ENCODE measurements around the gene GOLIM4. TPM values are rescaled to one million over a fixed set of nuclear protein-coding genes. Genes with fewer than 3 reads are reported as not detected.

Gene GOLIM4
- total RNA-seq, 4 donors from 2014 or later = 35.9 to 59.0 (median 52.0) TPM

- H3K36me3 ChIP-seq = no peaks in the 10 kb centered on the region
- DNase-seq (ENCODE audit: low spot score in 2 of 2) = no peak
- no peaks in the 10 kb centered on the region for H3K27me3 ChIP-seq
- H3K9me3 ChIP-seq = no peaks in the 10 kb centered on the region
- peaks cover 0 to 54% (median 20%) of the 10 kb centered on the region in 4 donors for H3K4me1 ChIP-seq
- H3K4me3 ChIP-seq = peak overlapping the region in 2 of 4 donors; percentile 72 to 85
- TF ChIP-seq CTCF (IDR thresholded peaks at IDR 0.05) (no peak), POLR2A (IDR thresholded peaks at IDR 0.05) (no peak), EP300 (IDR thresholded peaks at IDR 0.05) (no peak)
- WGBS, 2 donors = 58 to 62% methylated on average over 2 of the region's 2 CpGs
- H3K27ac ChIP-seq = peak overlapping the region in 3 of 4 donors; percentile 4 to 96 (median 5)
Observed at GRCh38 chr3:168093229-168093628, 2.5 kb downstream of the GOLIM4 start.

GRCh38 chr3:168091941-168092340 is 3.8 kb downstream of the GOLIM4 start:
- TF ChIP-seq CTCF (IDR thresholded peaks at IDR 0.05) (no peak), EP300 (IDR thresholded peaks at IDR 0.05) (no peak), POLR2A (IDR thresholded peaks at IDR 0.05) (no peak)
- no peaks in the 10 kb centered on the region for H3K27me3 ChIP-seq
- peaks cover 0 to 55% (median 20%) of the 10 kb centered on the region in 4 donors for H3K4me1 ChIP-seq
- H3K27ac ChIP-seq = peak overlapping the region in 1 of 4 donors; percentile 7
- no peaks in the 10 kb centered on the region for H3K9me3 ChIP-seq
- no peaks in the 10 kb centered on the region for H3K36me3 ChIP-seq
- DNase-seq (ENCODE audit: low spot score in 2 of 2) = no peak
- no peak overlapping the region for H3K4me3 ChIP-seq

- H3K9me3 ChIP-seq = no peaks in the 10 kb centered on the region
- TF ChIP-seq EP300 (IDR thresholded peaks at IDR 0.05) (no peak), CTCF (IDR thresholded peaks at IDR 0.05) (no peak), POLR2A (IDR thresholded peaks at IDR 0.05) (no peak)
- H3K36me3 ChIP-seq = no peaks in the 10 kb centered on the region
- WGBS, 2 donors = 75 to 77% methylated on average over 3 of the region's 3 CpGs
- H3K27me3 ChIP-seq = no peaks in the 10 kb centered on the region
- peak overlapping the region in 1 of 4 donors; percentile 7 for H3K27ac ChIP-seq
- H3K4me1 ChIP-seq = peaks cover 0 to 55% (median 22%) of the 10 kb centered on the region in 4 donors
- no peak for DNase-seq (ENCODE audit: low spot score in 2 of 2)
- H3K4me3 ChIP-seq = no peak overlapping the region
Observed at GRCh38 chr3:168091302-168091858, 4.3 kb downstream of the GOLIM4 start.

- H3K36me3 ChIP-seq = no peaks in the 10 kb centered on the region
- no peak for DNase-seq (ENCODE audit: low spot score in 2 of 2)
- peaks cover 0 to 55% (median 22%) of the 10 kb centered on the region in 4 donors for H3K4me1 ChIP-seq
- TF ChIP-seq CTCF (IDR thresholded peaks at IDR 0.05) = no peak
- no peak for TF ChIP-seq POLR2A (IDR thresholded peaks at IDR 0.05)
- no peak for TF ChIP-seq EP300 (IDR thresholded peaks at IDR 0.05)
- H3K27me3 ChIP-seq = no peaks in the 10 kb centered on the region
- H3K4me3 ChIP-seq = no peak overlapping the region
- WGBS, 2 donors = 70 to 81% methylated on average over 6 of the region's 6 CpGs
- no peak overlapping the region for H3K27ac ChIP-seq
- H3K9me3 ChIP-seq = no peaks in the 10 kb centered on the region
Observed at GRCh38 chr3:168090306-168091085, 5.2 kb downstream of the GOLIM4 start.

GRCh38 chr3:168089179-168089771 is 6.4 kb downstream of the GOLIM4 start:
- WGBS, 2 donors = 87 to 98% methylated on average over 4 of the region's 4 CpGs
- H3K27ac ChIP-seq = no peak overlapping the region
- no peaks in the 10 kb centered on the region for H3K27me3 ChIP-seq
- H3K4me1 ChIP-seq = peaks cover 0 to 54% (median 19%) of the 10 kb centered on the region in 4 donors
- H3K36me3 ChIP-seq = no peaks in the 10 kb centered on the region
- TF ChIP-seq CTCF (IDR thresholded peaks at IDR 0.05) = no peak
- TF ChIP-seq EP300 (IDR thresholded peaks at IDR 0.05) = no peak
- TF ChIP-seq POLR2A (IDR thresholded peaks at IDR 0.05) = no peak
- no peak overlapping the region for H3K4me3 ChIP-seq
- no peaks in the 10 kb centered on the region for H3K9me3 ChIP-seq
- no peak for DNase-seq (ENCODE audit: low spot score in 2 of 2)
